HCT116 (cell line): ENCODE measurements around the gene PLCB2.

Source experiments
- CEBPB ChIP-seq: IDR thresholded peaks from 2 replicates; pipeline ENCODE4 v1.6.1; 2012; ENCODE audit warnings: low read depth
- CTCF ChIP-seq, 3 experiments: fragments of 200-600 bp in 1 of 3; sonication (generic) in 1 of 3; IDR thresholded peaks in 2 of 3; conservative IDR thresholded peaks in 1 of 3; 2 replicates each; pipeline ENCODE4 v1.5.1; 2012 to 2017; ENCODE audit warnings: low read depth in 2 of 3, low read length in 2 of 3, antibody characterized with exemption in 1 of 3, borderline replicate concordance in 1 of 3, control low read depth in 1 of 3, mild to moderate bottlenecking in 1 of 3, mixed read lengths in 1 of 3, mixed run types in 1 of 3, moderate library complexity in 1 of 3; ENCODE audit not compliant: insufficient read depth in 1 of 3
- EGR1 ChIP-seq: IDR thresholded peaks from 2 replicates; pipeline ENCODE4 v1.6.1; 2012; ENCODE audit warnings: low read depth
- MAX ChIP-seq: IDR thresholded peaks from 2 replicates; pipeline ENCODE4 v1.6.1; 2012
- YY1 ChIP-seq: IDR thresholded peaks from 2 replicates; pipeline ENCODE4 v1.6.1; 2011; ENCODE audit warnings: low read length, low read depth, moderate library complexity, mild to moderate bottlenecking; ENCODE audit not compliant: insufficient replicate concordance; ENCODE audit errors: extremely low read depth

- TF ChIP-seq CTCF (IDR thresholded peaks at IDR 0.05 in 2 of 3, conservative IDR thresholded peaks at IDR 0.05 in 1 of 3; ENCODE audit: borderline replicate concordance in 1 of 3, insufficient read depth in 1 of 3, low read depth in 2 of 3, low read length in 2 of 3) (no peak), YY1 (no peak), CEBPB (no peak), EGR1 (no peak), MAX (no peak)
These were observed 20.2 kb downstream of the PLCB2 start for GRCh38 chr15:40287505-40287904.
